Measurements from ENCODE around the gene GLMP. TPM values are rescaled to one million over a fixed set of nuclear protein-coding genes. Genes with fewer than 3 reads are reported as not detected.

The GLMP gene
- total and polyA plus RNA-seq, 2 of the 13 experiments (the other 11 are each of a cell fraction or from before 2014, with no cell fraction given), result 44.6 to 75.8 TPM

DNA sequence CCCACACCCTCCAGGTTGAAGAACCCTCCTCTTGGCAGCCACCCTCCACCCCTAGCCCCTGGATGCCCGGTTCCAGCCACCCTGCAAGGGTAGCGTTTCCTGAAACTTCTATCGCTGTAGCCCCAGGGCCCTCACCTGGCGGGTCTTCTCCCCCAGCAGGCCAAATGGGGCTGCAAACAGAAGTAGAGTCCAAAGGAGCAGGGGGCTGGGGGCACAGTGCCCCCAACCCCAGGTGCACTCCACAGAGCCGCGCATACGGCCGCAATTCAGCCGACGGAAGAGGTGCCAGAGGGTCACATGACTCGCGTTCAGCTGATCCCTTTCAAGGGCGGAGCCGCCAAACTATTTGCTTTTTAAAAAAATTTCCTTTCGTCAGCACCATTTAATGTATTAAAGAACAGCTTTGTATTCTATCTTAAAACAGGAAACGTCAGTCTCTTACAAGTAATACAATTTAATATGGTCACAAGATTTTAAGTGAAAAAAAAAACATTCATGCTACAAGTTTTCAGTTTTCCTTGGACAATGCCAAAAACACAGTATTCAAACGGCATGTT lies at the start of gene GLMP (continued):
- TF ChIP-seq, protein P1, sequence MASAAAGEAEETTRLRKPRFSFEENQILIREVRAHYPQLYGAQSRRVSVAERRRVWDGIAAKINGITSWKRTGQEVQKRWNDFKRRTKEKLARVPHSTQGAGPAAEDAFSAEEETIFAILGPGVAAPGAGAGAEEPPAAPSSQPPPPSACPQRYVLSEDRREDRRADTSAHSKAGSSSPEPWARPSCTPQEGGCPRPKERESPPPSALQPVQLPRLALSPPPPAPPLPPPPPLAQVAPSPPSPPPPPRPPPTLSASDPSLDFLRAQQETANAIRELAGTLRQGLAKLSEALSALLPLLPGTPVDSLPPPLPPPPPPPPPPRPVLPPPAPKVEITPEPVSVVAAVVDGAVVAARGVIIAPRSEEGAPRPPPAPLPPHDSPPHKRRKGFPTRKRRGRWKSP (CRISPR knock-in tag; IDR thresholded peaks at IDR 0.05), result no peak
- TF ChIP-seq SNRNP70 (IDR thresholded peaks at IDR 0.05; ENCODE audit: low read depth, low read length), result no peak
- no peak for TF ChIP-seq ZHX1 (CRISPR knock-in tag; IDR thresholded peaks at IDR 0.05; ENCODE audit: low read depth)
- no peak for TF ChIP-seq FOXO1 (CRISPR knock-in tag; IDR thresholded peaks at IDR 0.05)
- no peak for TF ChIP-seq ZNF232 (CRISPR knock-in tag; IDR thresholded peaks at IDR 0.05; ENCODE audit: borderline replicate concordance)
- no peak for TF ChIP-seq SMAD3 (CRISPR knock-in tag; IDR thresholded peaks at IDR 0.05)
- no peak for TF ChIP-seq REL (CRISPR knock-in tag; conservative IDR thresholded peaks at IDR 0.05)
- no peak for TF ChIP-seq ZMYM4 (CRISPR knock-in tag; IDR thresholded peaks at IDR 0.05)
- no peak for TF ChIP-seq ZNF562 (CRISPR knock-in tag; IDR thresholded peaks at IDR 0.05; ENCODE audit: borderline replicate concordance)
- no peak for TF ChIP-seq ZIK1 (CRISPR knock-in tag; IDR thresholded peaks at IDR 0.05; ENCODE audit: borderline replicate concordance, low read depth)
- TF ChIP-seq, protein P2, sequence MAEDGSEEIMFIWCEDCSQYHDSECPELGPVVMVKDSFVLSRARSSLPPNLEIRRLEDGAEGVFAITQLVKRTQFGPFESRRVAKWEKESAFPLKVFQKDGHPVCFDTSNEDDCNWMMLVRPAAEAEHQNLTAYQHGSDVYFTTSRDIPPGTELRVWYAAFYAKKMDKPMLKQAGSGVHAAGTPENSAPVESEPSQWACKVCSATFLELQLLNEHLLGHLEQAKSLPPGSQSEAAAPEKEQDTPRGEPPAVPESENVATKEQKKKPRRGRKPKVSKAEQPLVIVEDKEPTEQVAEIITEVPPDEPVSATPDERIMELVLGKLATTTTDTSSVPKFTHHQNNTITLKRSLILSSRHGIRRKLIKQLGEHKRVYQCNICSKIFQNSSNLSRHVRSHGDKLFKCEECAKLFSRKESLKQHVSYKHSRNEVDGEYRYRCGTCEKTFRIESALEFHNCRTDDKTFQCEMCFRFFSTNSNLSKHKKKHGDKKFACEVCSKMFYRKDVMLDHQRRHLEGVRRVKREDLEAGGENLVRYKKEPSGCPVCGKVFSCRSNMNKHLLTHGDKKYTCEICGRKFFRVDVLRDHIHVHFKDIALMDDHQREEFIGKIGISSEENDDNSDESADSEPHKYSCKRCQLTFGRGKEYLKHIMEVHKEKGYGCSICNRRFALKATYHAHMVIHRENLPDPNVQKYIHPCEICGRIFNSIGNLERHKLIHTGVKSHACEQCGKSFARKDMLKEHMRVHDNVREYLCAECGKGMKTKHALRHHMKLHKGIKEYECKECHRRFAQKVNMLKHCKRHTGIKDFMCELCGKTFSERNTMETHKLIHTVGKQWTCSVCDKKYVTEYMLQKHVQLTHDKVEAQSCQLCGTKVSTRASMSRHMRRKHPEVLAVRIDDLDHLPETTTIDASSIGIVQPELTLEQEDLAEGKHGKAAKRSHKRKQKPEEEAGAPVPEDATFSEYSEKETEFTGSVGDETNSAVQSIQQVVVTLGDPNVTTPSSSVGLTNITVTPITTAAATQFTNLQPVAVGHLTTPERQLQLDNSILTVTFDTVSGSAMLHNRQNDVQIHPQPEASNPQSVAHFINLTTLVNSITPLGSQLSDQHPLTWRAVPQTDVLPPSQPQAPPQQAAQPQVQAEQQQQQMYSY (CRISPR knock-in tag; IDR thresholded peaks at IDR 0.05), result no peak
- TF ChIP-seq RCOR2 (CRISPR knock-in tag; IDR thresholded peaks at IDR 0.05), result no peak
- no peak for TF ChIP-seq SMARCE1 (IDR thresholded peaks at IDR 0.05; ENCODE audit: borderline replicate concordance)
- no peak for TF ChIP-seq HDAC6 (IDR thresholded peaks at IDR 0.05; ENCODE audit: low read depth, low read length)
- peak; percentile 85; the same call in 1 of the 2 replicates for TF ChIP-seq SIN3A (IDR thresholded peaks at IDR 0.05; ENCODE audit: borderline replicate concordance, low read depth, low read length)
- no peak for TF ChIP-seq SKIL (CRISPR knock-in tag; IDR thresholded peaks at IDR 0.05; ENCODE audit: borderline replicate concordance)
- no peak for TF ChIP-seq GTF3A (CRISPR knock-in tag; conservative IDR thresholded peaks at IDR 0.05)
- TF ChIP-seq ZNF605 (CRISPR knock-in tag; IDR thresholded peaks at IDR 0.05), result no peak
- TF ChIP-seq, protein P3, sequence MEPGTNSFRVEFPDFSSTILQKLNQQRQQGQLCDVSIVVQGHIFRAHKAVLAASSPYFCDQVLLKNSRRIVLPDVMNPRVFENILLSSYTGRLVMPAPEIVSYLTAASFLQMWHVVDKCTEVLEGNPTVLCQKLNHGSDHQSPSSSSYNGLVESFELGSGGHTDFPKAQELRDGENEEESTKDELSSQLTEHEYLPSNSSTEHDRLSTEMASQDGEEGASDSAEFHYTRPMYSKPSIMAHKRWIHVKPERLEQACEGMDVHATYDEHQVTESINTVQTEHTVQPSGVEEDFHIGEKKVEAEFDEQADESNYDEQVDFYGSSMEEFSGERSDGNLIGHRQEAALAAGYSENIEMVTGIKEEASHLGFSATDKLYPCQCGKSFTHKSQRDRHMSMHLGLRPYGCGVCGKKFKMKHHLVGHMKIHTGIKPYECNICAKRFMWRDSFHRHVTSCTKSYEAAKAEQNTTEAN (CRISPR knock-in tag; conservative IDR thresholded peaks at IDR 0.05), result no peak
